ENCODE results near the gene MRC2. TPM values are rescaled to one million over a fixed set of nuclear protein-coding genes. Genes with fewer than 3 reads are reported as not detected.

Gene MRC2
- total RNA-seq, 2 experiments from 2014 or later, result 0.61 to 4.7 TPM

DNA sequence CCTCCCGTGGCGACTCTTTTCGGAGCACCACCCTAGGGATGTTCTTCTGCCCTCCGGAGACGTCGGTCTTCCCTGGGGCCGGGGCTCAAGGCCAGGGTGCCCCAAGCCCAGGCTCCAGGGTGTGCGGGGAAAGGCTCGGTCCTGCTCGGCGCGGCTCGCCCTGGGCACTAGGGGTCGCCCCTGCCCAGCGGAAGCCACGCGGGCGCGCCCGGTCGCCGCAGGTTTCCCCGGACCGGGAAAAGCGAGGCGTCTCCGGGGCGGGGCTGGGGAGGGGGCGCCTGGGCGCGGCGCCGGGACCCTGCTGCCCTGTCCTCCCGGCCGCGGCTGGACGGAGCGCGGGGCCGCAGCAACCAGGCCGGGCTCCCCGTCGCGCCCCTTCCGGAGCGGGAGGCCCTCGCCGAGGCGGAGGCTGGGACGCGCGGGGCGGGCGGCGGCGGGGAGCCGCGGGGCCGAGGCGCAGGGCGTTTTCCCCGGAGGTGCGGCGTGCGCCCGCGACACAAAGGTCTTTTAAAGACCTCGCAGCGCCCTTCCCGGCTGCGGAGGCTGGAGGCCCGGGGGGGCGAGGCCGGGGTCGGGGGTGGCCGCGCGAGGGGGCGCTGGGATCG is 76.4 kb downstream of the MRC2 start:
- Mint-ChIP-seq H3K4me1 (peaks cover 6% of the 10 kb centered on the region), H3K9me3 (ENCODE audit: low read depth) (peaks cover 2% of the 10 kb centered on the region), H3K27ac (no peak overlapping the region), H3K27me3 (peaks cover 37% of the 10 kb centered on the region), H3K36me3 (no peaks in the 10 kb centered on the region), H3K4me3 (no peak overlapping the region)
- DNase-seq, result peak; percentile 71
- ATAC-seq, result peak; percentile 95
- CTCF ChIA-PET, result interaction anchor here (0.9 to 1.0 kb wide), 3 partner anchors 20 to 703 kb away, joined by 3 to 4 read pairs (median 3); no protein-coding TSS in a partner anchor

DNA sequence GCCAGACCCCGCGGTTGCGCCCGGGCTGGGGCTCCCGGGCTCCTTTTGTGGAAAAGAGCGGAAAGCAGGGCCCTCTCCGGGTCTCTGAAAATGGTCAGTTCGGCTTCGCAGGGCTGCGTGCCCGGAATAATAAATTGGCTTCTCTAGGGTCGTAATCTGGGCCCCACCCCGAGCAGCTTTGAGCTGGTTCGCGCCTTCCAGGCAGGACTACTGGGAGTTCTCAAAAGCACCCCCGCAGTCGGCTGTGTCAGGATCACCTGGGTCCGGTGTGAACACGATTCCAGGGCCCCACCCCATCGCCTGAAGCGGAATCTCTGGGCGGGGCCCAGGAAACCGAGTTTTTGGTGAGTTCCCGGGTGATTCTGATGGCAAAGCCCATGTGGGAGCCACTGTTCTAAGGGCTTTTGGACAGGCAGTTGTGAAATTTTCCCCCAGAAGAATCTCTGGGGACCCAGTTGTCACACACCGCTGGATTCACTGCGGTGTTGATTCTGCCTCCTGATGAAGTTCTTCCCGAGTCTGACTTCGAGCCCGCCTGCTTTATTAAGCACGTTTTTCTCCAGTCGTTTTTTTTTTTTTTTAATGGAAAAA is 77.0 kb downstream of the MRC2 start:
- Mint-ChIP-seq H3K36me3 (no peaks in the 10 kb centered on the region), H3K4me1 (peaks cover 6% of the 10 kb centered on the region), H3K27me3 (peaks cover 36% of the 10 kb centered on the region), H3K27ac (no peak overlapping the region), H3K9me3 (ENCODE audit: low read depth) (peaks cover 2% of the 10 kb centered on the region), H3K4me3 (peak overlapping the region; percentile 50)
- no peak for DNase-seq
- CTCF ChIA-PET, result interaction anchor here (0.6 to 1.0 kb wide), 2 partner anchors 702 to 1529 kb away, joined by 4 read pairs; no protein-coding TSS in a partner anchor
- ATAC-seq, result no peak

DNA sequence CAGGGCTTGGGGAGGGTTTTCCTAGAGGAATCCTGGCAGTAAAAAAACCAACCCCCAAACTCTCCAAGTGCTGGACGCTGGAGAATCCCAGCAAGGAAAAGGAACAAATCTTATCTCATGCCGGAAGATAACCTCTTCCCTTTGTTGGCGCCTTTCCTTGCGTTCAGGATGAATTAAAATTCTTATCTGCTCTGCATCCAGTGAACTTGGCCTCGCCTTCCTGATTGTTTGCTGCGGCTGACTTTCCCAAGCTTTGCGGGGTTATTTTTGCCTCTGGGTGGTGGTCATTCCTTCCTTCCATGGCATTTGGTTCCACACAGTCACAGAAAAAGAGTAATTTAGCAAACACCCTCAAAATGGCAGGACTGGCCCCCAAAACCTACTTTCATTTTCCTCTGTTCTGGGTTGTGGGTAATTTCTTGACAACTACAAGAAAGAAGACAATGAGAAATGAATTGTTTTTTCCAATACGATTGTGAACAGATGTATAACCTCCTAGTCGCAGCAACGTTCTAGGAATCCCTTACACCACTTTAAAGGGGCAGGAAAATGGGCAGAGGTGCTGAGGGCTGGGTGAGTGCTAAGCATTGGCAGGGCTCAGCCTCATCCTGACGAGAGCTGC is 77.8 kb downstream of the MRC2 start:
- Mint-ChIP-seq H3K9me3 (ENCODE audit: low read depth) (peaks cover 2% of the 10 kb centered on the region), H3K4me3 (peak overlapping the region; percentile 40), H3K27ac (no peak overlapping the region), H3K36me3 (no peaks in the 10 kb centered on the region), H3K4me1 (peaks cover 6% of the 10 kb centered on the region), H3K27me3 (peaks cover 41% of the 10 kb centered on the region)
- no peak for DNase-seq
- ATAC-seq, result no peak
- CTCF ChIA-PET, result interaction anchor here (0.6 kb wide), 1 partner anchor 1529 kb away, joined by 4 read pairs; no protein-coding TSS in a partner anchor

- ATAC-seq (no peak), DNase-seq (no peak)
- CTCF ChIA-PET, result no interaction called here
- Mint-ChIP-seq H3K36me3 (no peaks in the 10 kb centered on the region), H3K4me1 (peaks cover 6% of the 10 kb centered on the region), H3K9me3 (ENCODE audit: low read depth) (peaks cover 2% of the 10 kb centered on the region), H3K4me3 (no peak overlapping the region), H3K27ac (no peak overlapping the region), H3K27me3 (peaks cover 41% of the 10 kb centered on the region)
Measured at GRCh38 chr17:62705778-62706597, 78.5 kb downstream of the MRC2 start.

- Mint-ChIP-seq H3K27me3 (peaks cover 46% of the 10 kb centered on the region), H3K4me1 (peaks cover 6% of the 10 kb centered on the region), H3K9me3 (ENCODE audit: low read depth) (peaks cover 2% of the 10 kb centered on the region), H3K36me3 (no peaks in the 10 kb centered on the region), H3K4me3 (no peak overlapping the region), H3K27ac (no peak overlapping the region)
- DNase-seq (no peak), ATAC-seq (no peak)
- CTCF ChIA-PET, result no interaction called here
Measured at GRCh38 chr17:62706598-62707424, 79.3 kb downstream of the MRC2 start.

- CTCF ChIA-PET, result no interaction called here
- Mint-ChIP-seq H3K4me1 (peaks cover 6% of the 10 kb centered on the region), H3K9me3 (ENCODE audit: low read depth) (peaks cover 2% of the 10 kb centered on the region), H3K4me3 (no peak overlapping the region), H3K27me3 (peaks cover 50% of the 10 kb centered on the region), H3K36me3 (no peaks in the 10 kb centered on the region), H3K27ac (no peak overlapping the region)
- no peak for ATAC-seq
- DNase-seq, result no peak
Measured at GRCh38 chr17:62707425-62707739, 79.9 kb downstream of the MRC2 start.

DNA sequence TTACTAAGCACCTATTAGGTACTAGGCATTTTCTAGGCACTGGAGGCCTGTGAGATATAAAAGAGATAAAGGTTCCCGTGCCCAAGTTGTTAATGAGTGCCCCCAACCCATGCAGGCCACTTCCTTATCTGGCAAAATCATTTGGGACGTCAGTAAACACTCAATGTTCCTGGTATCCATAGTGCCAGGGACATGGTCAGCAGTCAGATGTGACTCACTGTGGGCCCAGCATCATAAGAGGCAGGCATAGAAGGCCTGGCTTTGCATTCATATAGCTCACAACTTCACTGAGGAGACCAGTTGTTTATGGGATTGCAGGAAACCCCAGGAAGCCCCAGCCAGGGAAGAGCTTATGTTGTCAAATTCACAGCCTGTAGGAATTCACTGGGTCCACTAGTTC is 81.1 kb downstream of the MRC2 start:
- ATAC-seq (no peak), DNase-seq (no peak)
- Mint-ChIP-seq H3K4me1 (peaks cover 4% of the 10 kb centered on the region), H3K27me3 (peaks cover 45% of the 10 kb centered on the region), H3K4me3 (no peak overlapping the region), H3K27ac (no peak overlapping the region), H3K9me3 (ENCODE audit: low read depth) (peaks cover 2% of the 10 kb centered on the region), H3K36me3 (no peaks in the 10 kb centered on the region)
- CTCF ChIA-PET, result no interaction called here

- CTCF ChIA-PET, result interaction anchor here (1.6 kb wide), 1 partner anchor 767 kb away, joined by 4 read pairs; no protein-coding TSS in a partner anchor
- Mint-ChIP-seq H3K36me3 (no peaks in the 10 kb centered on the region), H3K27me3 (peaks cover 21% of the 10 kb centered on the region), H3K9me3 (ENCODE audit: low read depth) (peaks cover 2% of the 10 kb centered on the region), H3K27ac (no peak overlapping the region), H3K4me3 (no peak overlapping the region), H3K4me1 (no peaks in the 10 kb centered on the region)
- ATAC-seq, result no peak
- no peak for DNase-seq
Measured at GRCh38 chr17:62712171-62712581, 84.7 kb downstream of the MRC2 start.

- H3K4me3 Mint-ChIP-seq, result no peak overlapping the region
- peaks cover 25% of the 10 kb centered on the region for H3K27me3 Mint-ChIP-seq
- no peak for DNase-seq
- CTCF ChIA-PET, result no interaction called here
- H3K4me1 Mint-ChIP-seq, result no peaks in the 10 kb centered on the region
- no peaks in the 10 kb centered on the region for H3K36me3 Mint-ChIP-seq
- ATAC-seq, result no peak
- H3K9me3 Mint-ChIP-seq (ENCODE audit: low read depth), result no peaks in the 10 kb centered on the region
- H3K27ac Mint-ChIP-seq, result no peak overlapping the region
Measured at GRCh38 chr17:62713086-62713881, 85.8 kb downstream of the MRC2 start.

DNA sequence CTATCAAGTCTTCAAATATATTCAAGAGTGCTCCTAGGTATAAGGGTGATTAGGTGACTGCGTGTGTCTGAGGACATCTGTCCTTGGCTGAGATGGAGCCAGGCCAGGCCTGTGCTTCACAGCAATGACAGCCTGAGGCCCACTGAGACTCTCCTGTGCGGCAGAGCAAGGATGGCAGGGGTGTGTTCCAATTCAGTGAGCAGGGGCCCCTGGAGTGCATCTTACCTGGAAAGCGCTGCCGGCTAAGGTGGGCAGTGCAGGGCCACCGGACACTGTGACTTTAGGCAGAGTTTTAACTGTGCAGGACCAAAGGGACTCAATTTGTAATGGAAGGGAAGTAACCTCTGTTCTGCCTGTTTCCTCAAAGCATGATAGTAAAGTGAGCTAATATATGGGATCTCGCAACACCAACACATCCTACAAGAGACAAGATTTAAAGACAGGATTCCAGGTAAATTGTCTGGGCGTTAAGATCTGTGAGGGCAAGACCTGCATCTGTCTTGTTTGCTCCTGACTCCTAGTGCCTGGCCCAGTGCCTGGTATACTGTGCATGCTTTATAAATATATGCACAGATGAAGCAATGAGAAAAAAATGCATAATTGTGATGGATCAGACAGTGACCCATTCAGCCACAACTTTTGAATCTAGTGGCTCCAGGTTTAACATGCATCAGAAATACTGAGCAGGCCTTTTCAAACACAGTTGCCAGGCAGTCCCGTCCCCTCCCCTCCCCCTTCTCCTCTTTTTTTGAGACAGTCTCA is 86.7 kb downstream of the MRC2 start:
- H3K9me3 Mint-ChIP-seq (ENCODE audit: low read depth), result no peaks in the 10 kb centered on the region
- no peak overlapping the region for H3K27ac Mint-ChIP-seq
- no peak for DNase-seq
- ATAC-seq, result no peak
- H3K36me3 Mint-ChIP-seq, result peaks cover 2% of the 10 kb centered on the region
- H3K4me1 Mint-ChIP-seq, result peaks cover 3% of the 10 kb centered on the region
- H3K4me3 Mint-ChIP-seq, result no peak overlapping the region
- CTCF ChIA-PET, result no interaction called here
- peaks cover 32% of the 10 kb centered on the region for H3K27me3 Mint-ChIP-seq

GRCh38 chr17:62715882-62716390 is 88.5 kb downstream of the MRC2 start:
- Mint-ChIP-seq H3K9me3 (ENCODE audit: low read depth) (no peaks in the 10 kb centered on the region), H3K36me3 (peaks cover 2% of the 10 kb centered on the region), H3K27ac (no peak overlapping the region), H3K4me1 (peaks cover 3% of the 10 kb centered on the region), H3K4me3 (no peak overlapping the region), H3K27me3 (peaks cover 39% of the 10 kb centered on the region)
- ATAC-seq, result no peak
- no peak for DNase-seq
- CTCF ChIA-PET, result no interaction called here
